Pulmonary artery endothelial cell (primary cell): ENCODE data around the gene RPL10. TPM values are rescaled to one million over a fixed set of nuclear protein-coding genes. Genes with fewer than 3 reads are reported as not detected.

Source experiments
- DNase-seq: peaks from one replicate; pipeline ENCODE4 v3.0.0-alpha.2; 2011; ENCODE audit warnings: low read depth, low spot score
- total RNA-seq: library from RNA; depleted of rRNA; stranded (reverse); fragments of >200 nt; gene quantifications from 2 replicates; pipeline ENCODE4 v1.2.3, GENCODE V29; 2014

The RPL10 gene
- total RNA-seq, 1 donor from 2014 or later: 3,241 TPM

GRCh38 chrX:154448484-154448883 lies 50.3 kb downstream of the RPL10 start:
- no peak for DNase-seq

- DNase-seq: no peak
Measured at GRCh38 chrX:154449618-154450017, 51.4 kb downstream of the RPL10 start.

DNA sequence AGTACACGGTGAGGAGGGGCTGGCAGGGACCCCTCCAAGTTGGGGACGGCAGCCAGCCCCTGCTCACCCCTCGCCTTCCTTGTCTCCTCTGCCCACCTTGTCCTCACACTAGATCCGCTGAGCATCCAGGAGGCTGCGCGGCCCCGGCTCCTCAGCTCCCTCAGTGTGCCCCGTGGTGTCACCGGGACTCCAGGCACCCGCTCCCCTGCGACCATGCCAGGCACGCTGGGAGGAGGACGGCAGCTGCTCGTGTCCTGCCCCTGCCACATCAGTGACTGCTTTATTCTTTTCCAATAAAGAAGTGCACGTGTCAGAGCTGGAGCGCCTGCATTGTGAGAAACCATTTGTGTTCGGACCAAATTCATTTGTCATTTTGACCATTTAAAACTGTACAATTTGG lies 52.1 kb downstream of the RPL10 start:
- DNase-seq: no peak

Other genes starting within 250 kb of the RPL10 start
- not detected in 2 replicates for gene OPN1MW, start 215.8 kb upstream of the RPL10 start, total RNA-seq
- not detected in 2 replicates for gene OPN1MW2, start 178.6 kb upstream of the RPL10 start, total RNA-seq
- gene OPN1MW3, start 140.8 kb upstream of the RPL10 start, total RNA-seq: not detected in 2 replicates
- not detected in 2 replicates for gene TEX28, start 103.3 kb upstream of the RPL10 start, total RNA-seq
- not detected in 2 replicates for gene TKTL1, start 102.6 kb upstream of the RPL10 start, total RNA-seq
- 1,775 and 2,557 TPM in 2 replicates for gene FLNA, start 23.7 kb upstream of the RPL10 start, total RNA-seq
- 20.1 and 23.5 TPM in 2 replicates for gene EMD, start 19.1 kb upstream of the RPL10 start, total RNA-seq
- gene DNASE1L1, start 10.9 kb downstream of the RPL10 start, total RNA-seq: 107 and 134 TPM in 2 replicates
- gene TAFAZZIN, start 13.2 kb downstream of the RPL10 start, total RNA-seq: 17.7 and 18.6 TPM in 2 replicates
- 66.5 and 104 TPM in 2 replicates for gene ATP6AP1, start 30.3 kb downstream of the RPL10 start, total RNA-seq
- gene GDI1, start 38.8 kb downstream of the RPL10 start, total RNA-seq: 48.3 and 56.0 TPM in 2 replicates
- gene FAM50A, start 45.8 kb downstream of the RPL10 start, total RNA-seq: 82.1 and 86.7 TPM in 2 replicates
- gene PLXNA3, start 59.9 kb downstream of the RPL10 start, total RNA-seq: 6.9 and 10.9 TPM in 2 replicates
- 12.5 and 13.0 TPM in 2 replicates for gene LAGE3, start 80.9 kb downstream of the RPL10 start, total RNA-seq
- 47.5 and 56.1 TPM in 2 replicates for gene UBL4A, start 88.2 kb downstream of the RPL10 start, total RNA-seq
- gene SLC10A3, start 92.3 kb downstream of the RPL10 start, total RNA-seq: 12.5 and 14.3 TPM in 2 replicates
- gene FAM3A, start 117.9 kb downstream of the RPL10 start, total RNA-seq: 21.4 and 23.2 TPM in 2 replicates
- gene G6PD, start 148.5 kb downstream of the RPL10 start, total RNA-seq: 67.9 and 73.6 TPM in 2 replicates
- gene IKBKG, start 149.2 kb downstream of the RPL10 start, total RNA-seq: 19.0 and 19.2 TPM in 2 replicates
- gene CTAG1A, start 186.8 kb downstream of the RPL10 start, total RNA-seq: not detected in 2 replicates
- gene CTAG1B, start 220.9 kb downstream of the RPL10 start, total RNA-seq: not detected in 2 replicates